ENCODE data around the gene LRRC59. TPM values are rescaled to one million over a fixed set of nuclear protein-coding genes. Genes with fewer than 3 reads are reported as not detected.

Gene LRRC59
- total and polyA plus RNA-seq, 2 of the 13 experiments (the other 11 are each of a cell fraction or from before 2014, with no cell fraction given) = 87.3 to 222 TPM

DNA sequence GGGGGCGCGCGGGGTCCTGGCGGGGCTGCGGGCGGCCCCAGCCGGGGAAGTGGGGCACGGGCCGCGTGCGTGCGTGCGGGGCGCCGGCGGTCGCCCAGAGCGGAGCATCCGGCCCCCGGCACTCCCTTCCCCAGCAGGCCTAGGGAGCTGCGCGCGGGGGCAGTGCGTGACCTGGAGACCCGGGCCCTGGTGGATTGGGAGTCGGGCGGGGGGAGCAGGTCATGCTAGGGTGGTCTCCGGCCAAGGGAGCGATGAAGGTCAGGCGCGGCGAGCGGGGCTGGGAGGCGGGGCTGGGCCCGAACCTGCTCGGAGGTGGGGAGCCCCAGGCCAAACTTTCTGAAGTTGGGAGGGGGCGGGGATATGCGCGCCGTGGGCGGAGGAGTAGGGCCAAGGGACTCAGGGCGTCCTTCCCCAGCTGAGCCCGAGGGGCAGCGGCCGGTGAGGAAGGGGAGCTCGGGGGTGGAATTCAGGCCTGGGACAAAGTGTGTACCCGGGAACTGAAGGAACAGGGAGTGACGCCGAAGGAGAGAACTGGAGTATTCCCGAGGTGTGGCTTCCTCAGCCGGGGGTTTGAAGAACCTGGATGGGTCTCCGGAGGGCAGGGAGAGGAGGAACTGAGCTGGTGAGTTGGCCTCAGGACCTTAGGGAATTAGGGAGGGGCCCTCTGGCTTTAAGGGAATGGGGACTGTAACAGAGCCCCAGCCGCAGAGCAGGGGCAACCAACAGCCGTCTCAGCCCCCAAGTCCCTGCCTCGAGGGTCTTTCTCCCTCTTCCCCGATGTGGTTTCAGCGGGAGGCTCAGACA, 50.8 kb downstream of the LRRC59 start (continued):
- TF ChIP-seq TOPORS (CRISPR knock-in tag; IDR thresholded peaks at IDR 0.05) (no peak), HDAC1 (CRISPR knock-in tag; IDR thresholded peaks at IDR 0.05) (peak; percentile 72; the same call in 1 of the 2 replicates), ZNF614 (CRISPR knock-in tag; IDR thresholded peaks at IDR 0.05; ENCODE audit: borderline replicate concordance) (peak; percentile 33; the same call in 1 of the 2 replicates), NCOA1 (CRISPR knock-in tag; IDR thresholded peaks at IDR 0.05) (no peak), DR1 (CRISPR knock-in tag; IDR thresholded peaks at IDR 0.05) (no peak), MIXL1 (CRISPR knock-in tag; IDR thresholded peaks at IDR 0.05) (no peak), ZNF253 (CRISPR knock-in tag; IDR thresholded peaks at IDR 0.05; ENCODE audit: borderline replicate concordance) (no peak), HIVEP1 (CRISPR knock-in tag; IDR thresholded peaks at IDR 0.05) (peak; percentile 63; the same call in 1 of the 2 replicates), STAG1 (CRISPR knock-in tag; IDR thresholded peaks at IDR 0.05) (no peak), ELF3 (CRISPR knock-in tag; IDR thresholded peaks at IDR 0.05) (0 out of 2 replicates have a peak, but pooled peaks have one; percentile 10), KDM6A (CRISPR knock-in tag; IDR thresholded peaks at IDR 0.05; ENCODE audit: low read depth) (no peak), MBD4 (IDR thresholded peaks at IDR 0.05; ENCODE audit: borderline replicate concordance, low read length) (no peak), NFIC (IDR thresholded peaks at IDR 0.05; ENCODE audit: low read length) (no peak), ZNF432 (CRISPR knock-in tag; IDR thresholded peaks at IDR 0.05; ENCODE audit: borderline replicate concordance) (no peak), ZBTB7A (CRISPR knock-in tag; IDR thresholded peaks at IDR 0.05) (peak; percentile 62; the same call in 1 of the 2 replicates)
- TF ChIP-seq, protein P1, sequence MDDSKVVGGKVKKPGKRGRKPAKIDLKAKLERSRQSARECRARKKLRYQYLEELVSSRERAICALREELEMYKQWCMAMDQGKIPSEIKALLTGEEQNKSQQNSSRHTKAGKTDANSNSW (CRISPR knock-in tag; IDR thresholded peaks at IDR 0.05; ENCODE audit: borderline replicate concordance) = peak; percentile 78; the same call in 1 of the 2 replicates
- TF ChIP-seq, protein P2, sequence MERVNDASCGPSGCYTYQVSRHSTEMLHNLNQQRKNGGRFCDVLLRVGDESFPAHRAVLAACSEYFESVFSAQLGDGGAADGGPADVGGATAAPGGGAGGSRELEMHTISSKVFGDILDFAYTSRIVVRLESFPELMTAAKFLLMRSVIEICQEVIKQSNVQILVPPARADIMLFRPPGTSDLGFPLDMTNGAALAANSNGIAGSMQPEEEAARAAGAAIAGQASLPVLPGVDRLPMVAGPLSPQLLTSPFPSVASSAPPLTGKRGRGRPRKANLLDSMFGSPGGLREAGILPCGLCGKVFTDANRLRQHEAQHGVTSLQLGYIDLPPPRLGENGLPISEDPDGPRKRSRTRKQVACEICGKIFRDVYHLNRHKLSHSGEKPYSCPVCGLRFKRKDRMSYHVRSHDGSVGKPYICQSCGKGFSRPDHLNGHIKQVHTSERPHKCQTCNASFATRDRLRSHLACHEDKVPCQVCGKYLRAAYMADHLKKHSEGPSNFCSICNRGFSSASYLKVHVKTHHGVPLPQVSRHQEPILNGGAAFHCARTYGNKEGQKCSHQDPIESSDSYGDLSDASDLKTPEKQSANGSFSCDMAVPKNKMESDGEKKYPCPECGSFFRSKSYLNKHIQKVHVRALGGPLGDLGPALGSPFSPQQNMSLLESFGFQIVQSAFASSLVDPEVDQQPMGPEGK (CRISPR knock-in tag; IDR thresholded peaks at IDR 0.05) = peak; percentile 58
- TF ChIP-seq, protein P3, sequence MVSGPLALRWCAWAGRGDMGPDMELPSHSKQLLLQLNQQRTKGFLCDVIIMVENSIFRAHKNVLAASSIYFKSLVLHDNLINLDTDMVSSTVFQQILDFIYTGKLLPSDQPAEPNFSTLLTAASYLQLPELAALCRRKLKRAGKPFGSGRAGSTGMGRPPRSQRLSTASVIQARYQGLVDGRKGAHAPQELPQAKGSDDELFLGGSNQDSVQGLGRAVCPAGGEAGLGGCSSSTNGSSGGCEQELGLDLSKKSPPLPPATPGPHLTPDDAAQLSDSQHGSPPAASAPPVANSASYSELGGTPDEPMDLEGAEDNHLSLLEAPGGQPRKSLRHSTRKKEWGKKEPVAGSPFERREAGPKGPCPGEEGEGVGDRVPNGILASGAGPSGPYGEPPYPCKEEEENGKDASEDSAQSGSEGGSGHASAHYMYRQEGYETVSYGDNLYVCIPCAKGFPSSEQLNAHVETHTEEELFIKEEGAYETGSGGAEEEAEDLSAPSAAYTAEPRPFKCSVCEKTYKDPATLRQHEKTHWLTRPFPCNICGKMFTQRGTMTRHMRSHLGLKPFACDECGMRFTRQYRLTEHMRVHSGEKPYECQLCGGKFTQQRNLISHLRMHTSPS (CRISPR knock-in tag; IDR thresholded peaks at IDR 0.05; ENCODE audit: low read depth) = no peak
- TF ChIP-seq, protein P4, sequence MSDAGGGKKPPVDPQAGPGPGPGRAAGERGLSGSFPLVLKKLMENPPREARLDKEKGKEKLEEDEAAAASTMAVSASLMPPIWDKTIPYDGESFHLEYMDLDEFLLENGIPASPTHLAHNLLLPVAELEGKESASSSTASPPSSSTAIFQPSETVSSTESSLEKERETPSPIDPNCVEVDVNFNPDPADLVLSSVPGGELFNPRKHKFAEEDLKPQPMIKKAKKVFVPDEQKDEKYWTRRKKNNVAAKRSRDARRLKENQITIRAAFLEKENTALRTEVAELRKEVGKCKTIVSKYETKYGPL (CRISPR knock-in tag; IDR thresholded peaks at IDR 0.05) = no peak
- TF ChIP-seq, protein P5, sequence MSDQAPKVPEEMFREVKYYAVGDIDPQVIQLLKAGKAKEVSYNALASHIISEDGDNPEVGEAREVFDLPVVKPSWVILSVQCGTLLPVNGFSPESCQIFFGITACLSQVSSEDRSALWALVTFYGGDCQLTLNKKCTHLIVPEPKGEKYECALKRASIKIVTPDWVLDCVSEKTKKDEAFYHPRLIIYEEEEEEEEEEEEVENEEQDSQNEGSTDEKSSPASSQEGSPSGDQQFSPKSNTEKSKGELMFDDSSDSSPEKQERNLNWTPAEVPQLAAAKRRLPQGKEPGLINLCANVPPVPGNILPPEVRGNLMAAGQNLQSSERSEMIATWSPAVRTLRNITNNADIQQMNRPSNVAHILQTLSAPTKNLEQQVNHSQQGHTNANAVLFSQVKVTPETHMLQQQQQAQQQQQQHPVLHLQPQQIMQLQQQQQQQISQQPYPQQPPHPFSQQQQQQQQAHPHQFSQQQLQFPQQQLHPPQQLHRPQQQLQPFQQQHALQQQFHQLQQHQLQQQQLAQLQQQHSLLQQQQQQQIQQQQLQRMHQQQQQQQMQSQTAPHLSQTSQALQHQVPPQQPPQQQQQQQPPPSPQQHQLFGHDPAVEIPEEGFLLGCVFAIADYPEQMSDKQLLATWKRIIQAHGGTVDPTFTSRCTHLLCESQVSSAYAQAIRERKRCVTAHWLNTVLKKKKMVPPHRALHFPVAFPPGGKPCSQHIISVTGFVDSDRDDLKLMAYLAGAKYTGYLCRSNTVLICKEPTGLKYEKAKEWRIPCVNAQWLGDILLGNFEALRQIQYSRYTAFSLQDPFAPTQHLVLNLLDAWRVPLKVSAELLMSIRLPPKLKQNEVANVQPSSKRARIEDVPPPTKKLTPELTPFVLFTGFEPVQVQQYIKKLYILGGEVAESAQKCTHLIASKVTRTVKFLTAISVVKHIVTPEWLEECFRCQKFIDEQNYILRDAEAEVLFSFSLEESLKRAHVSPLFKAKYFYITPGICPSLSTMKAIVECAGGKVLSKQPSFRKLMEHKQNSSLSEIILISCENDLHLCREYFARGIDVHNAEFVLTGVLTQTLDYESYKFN (CRISPR knock-in tag; conservative IDR thresholded peaks at IDR 0.05) = no peak
- TF ChIP-seq, protein P6, sequence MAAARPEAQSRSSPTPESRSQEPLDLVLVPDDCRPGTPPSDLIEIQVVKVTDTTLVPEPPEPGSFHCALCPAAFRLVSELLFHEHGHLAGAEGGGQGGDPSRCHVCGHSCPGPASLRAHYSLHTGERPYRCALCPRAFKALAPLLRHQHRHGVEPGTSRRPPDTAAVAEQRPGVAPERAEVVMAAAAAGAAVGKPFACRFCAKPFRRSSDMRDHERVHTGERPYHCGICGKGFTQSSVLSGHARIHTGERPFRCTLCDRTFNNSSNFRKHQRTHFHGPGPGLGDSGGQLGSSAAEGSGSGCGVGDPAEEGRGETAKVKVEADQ (CRISPR knock-in tag; IDR thresholded peaks at IDR 0.05; ENCODE audit: borderline replicate concordance) = no peak

Measured in HepG2 (cell line).